ENCODE results near the gene CACNG7. TPM values are rescaled to one million over a fixed set of nuclear protein-coding genes. Genes with fewer than 3 reads are reported as not detected.
"Not testable (repeated sequence)": the region's sequence is repeated elsewhere in the genome, so short reads cannot be mapped to it uniquely, and the experiment has no call there.

The CACNG7 gene
- polyA plus RNA-seq, 3 donors, result 0.36 to 0.70 (median 0.50) TPM

DNA sequence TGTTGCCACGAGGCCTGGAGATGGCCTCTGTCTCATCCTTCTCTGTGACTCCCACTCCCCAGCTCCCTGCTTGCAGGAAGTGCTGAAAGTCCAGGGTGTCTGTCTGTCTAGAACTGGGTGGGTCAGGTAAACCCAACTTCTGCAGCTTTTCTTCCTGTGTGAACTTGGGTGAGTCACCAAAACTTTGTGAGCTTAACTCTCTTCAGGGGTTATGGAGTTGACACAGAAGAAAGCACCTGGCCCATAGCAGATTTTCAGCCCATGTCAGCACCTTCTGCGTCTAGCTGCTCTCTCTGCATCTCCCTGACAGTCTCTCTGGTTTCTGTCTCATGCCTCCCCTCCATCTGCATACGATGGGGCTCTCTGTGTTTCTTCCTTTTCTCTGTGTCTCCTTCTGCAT lies 4.2 kb upstream of the CACNG7 start:
- no peak for DNase-seq

DNA sequence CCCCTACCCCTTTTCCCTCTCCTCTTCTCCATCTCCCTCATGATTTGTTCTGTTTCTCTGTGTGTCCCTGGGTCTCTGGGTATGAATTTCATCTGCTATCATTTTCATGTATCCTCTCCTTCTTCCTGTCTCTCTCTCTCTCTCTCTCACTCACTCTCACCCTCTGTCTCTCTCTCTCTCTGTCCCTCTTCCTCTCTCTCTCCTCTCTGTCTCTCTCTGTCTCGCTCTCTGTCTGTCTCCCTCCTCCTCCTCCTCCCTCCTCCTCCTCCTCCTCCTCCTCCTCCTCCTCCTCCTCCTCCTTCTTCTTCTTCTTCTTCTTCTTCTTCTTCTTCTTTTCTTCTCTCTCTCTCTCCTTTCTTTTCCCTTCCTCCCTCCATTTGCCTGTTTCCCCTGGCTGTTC lies 3.3 kb upstream of the CACNG7 start:
- DNase-seq, result no peak

GRCh38 chr19:53906211-53907192 lies 2.6 kb upstream of the CACNG7 start:
- DNase-seq, result no peak

- DNase-seq, result no peak
Measured at GRCh38 chr19:53907193-53907581, 1.9 kb upstream of the CACNG7 start.

DNA sequence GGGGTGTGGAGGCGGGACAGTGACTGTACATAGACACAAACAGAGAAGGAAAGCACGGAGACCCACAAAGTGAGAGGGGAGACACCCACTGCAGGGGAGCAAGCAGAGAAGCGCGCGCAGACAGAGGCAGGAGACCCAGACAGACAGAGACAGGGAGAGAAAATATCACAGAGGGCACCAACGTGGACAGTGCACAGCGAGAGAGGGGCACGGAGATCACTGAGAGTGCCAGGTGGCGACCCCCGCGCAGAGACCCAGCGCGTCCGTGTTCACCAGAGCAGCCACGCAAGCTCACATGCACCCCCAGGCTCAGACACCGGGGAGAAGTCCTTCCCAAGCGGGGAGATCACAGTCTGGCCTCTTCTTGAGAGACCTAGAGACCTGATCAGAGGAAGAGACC lies 1.4 kb upstream of the CACNG7 start:
- DNase-seq, result no peak

GRCh38 chr19:53908106-53908934 lies 758 bp upstream of the CACNG7 start:
- no peak for DNase-seq

GRCh38 chr19:53909471-53910169 lies 542 bp downstream of the CACNG7 start:
- DNase-seq, result no peak

GRCh38 chr19:53910170-53910518 lies 1.1 kb downstream of the CACNG7 start:
- DNase-seq, result no peak

- DNase-seq, result no peak
Measured at GRCh38 chr19:53912653-53913052, 3.6 kb downstream of the CACNG7 start.

DNA sequence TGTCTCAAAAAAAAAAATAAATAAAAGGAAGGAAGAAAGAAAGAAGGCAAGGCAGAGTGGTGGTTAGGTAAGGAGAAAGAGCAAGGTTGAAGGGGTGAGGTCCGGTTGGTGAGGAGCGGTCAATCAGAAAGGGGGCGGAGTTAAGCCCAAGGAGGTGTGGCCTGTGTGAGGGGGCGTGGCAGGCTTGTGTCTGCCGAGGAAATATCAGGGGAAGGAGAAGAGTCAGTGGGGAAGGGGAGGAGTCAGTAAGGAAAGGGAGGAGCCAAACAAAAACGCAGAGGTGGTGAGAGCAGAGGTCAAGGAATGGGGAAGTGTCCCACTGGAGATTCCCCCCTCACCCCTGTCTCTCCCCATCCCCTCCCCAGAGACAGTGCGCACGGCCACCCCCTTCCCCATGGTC lies 5.9 kb downstream of the CACNG7 start:
- no peak for DNase-seq

DNA sequence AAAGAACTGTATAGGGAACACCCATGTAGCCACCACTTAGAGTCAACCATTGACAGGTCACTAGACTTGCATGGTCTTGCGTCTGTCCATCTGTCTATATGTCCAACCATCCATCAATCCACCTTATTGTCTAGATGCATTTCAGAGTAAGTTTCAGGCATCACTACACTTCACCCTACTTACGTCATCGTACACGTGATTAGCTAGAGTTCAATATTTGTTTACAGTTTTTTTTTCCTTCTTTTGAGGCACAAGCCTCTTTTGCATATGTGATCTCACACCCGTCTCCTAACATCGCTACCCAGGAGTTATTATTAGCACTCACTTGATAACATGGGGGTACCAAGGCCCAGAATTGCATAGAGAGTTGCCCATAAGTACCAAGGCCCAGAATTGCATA lies 6.9 kb downstream of the CACNG7 start:
- no peak for DNase-seq

DNA sequence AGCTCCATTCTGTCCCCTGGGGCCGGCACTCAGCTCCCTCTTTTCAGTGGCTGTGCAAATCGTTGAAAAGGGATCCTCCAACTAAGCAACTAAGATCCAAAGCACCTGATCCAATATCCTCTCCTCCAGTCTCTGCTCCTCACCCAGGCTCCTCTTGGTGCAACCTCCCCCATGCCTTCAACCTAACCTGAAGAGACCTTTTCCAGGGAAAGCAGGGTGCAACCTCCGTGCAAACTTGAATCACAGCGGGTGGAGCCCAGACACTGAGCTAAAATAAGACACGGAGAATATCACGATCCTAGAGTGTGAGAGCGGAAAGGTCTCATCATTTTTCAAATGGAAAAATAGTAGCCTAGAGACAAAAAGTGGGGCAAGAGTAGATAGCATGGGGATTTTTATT lies 8.3 kb downstream of the CACNG7 start:
- no peak for DNase-seq

DNA sequence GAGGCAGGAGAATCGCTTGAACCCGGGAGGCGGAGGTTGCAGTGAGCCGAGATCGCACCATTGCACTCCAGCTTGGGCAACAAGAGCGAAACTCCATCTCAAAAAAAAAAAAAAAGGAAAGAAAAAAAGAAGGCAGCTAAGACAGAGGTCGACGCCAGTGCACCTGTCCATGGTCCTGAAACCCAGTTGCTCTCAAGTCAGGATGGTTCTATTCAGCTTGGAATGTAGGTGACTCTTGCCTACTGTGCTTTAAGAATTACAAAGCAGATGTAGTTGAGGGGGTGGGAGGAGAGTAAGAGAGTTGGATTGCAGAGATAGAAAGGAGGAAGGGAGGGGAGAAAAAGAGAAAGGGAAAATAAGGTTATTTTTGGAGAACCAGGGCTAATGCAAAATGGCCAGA lies 18.7 kb downstream of the CACNG7 start:
- peak; percentile 81 for DNase-seq

GRCh38 chr19:53936029-53936428 lies 27.0 kb downstream of the CACNG7 start:
- no peak for DNase-seq

DNA sequence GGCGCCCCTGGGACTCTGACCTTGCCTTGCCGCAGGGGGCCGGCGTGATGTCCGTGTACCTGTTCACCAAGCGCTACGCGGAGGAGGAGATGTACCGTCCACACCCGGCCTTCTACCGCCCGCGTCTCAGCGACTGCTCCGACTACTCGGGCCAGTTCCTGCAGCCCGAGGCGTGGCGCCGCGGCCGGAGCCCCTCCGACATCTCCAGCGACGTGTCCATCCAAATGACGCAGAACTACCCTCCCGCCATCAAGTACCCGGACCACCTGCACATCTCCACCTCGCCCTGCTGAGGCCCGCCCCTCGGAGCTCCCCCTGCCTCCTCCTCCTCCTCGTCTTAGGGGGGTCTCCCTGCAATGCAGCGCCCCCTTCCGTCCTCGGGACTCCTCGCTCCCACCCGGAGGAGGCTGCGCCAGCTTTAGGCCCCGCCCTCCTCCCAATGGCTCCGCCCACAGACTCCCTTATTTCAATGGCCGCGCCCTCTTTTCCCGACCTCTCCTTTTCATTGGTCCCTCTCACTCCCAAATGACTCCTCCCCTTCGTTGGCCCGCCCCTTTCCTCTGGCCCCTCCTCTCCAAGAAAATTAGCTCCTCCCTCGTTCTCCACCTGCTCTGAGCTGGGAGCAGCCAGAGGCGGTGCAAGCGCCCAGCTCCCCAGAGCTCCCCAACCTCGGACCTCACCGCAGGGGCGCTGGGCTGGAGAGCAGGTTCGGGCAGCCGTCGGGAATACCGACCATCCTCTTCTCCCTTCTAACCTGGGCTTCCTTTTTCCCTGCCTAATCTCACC lies 33.1 kb downstream of the CACNG7 start:
- no peak for DNase-seq

DNA sequence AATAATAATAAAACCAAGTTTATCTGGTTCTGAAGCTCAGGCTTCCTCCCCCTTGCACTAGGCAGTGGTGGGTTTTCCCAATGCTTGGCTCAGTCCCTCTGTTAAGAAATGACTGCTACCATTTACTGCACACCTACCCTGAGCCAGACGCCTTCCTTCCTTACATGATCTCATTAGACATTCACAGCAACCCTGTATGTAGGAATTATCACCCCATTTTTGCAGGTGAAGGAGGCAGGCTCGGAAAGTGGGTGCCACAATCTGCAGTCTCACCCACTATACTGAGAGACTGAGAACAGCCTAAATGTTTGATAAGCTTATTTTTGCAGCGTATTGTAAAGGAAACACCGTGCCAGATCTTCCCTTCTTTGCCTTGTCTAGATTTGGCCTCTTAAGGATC lies 35.3 kb downstream of the CACNG7 start:
- DNase-seq, result no peak

GRCh38 chr19:53944933-53945332 lies 35.9 kb downstream of the CACNG7 start:
- DNase-seq, result no peak

DNA sequence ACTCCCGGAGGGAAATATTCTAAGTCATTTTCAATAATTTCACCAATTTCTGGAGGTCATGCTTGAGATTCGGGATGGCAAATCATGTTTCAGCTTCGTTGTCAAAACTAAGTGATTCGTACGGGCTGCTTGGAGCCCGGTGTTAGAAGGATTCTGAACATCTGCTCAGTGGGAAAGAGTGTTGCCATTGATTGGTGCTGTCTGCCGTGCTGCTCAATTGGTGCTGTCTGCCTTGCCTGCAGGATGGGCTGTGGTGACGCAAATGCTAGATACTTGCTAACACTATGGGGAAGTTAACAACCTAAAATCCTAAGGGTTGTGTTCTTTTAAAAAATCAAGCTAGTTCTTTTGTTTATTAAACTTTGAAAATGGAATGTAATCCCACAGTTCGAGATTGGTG lies 36.4 kb downstream of the CACNG7 start:
- DNase-seq, result no peak

GRCh38 chr19:53945998-53946397 lies 36.9 kb downstream of the CACNG7 start:
- DNase-seq, result no peak

DNA sequence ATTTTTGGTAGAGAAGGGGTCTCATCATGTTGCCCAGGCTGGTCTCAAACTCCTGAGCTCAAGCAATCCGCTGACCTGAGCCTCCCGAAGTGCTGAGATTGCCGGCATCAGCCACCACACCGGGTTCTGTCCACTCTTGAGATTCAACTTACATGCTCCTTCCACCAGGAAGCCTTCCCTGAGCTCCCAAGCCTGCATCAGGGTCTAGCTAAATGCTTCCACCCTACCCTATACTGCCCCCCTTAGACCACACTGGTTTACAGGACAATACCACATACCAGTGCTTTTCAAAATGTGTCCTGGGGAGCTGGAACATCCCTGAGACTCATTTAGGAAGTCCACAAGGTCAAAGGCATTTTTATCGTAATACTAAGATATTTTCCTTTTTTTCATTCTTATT lies 38.5 kb downstream of the CACNG7 start:
- no peak for DNase-seq

DNA sequence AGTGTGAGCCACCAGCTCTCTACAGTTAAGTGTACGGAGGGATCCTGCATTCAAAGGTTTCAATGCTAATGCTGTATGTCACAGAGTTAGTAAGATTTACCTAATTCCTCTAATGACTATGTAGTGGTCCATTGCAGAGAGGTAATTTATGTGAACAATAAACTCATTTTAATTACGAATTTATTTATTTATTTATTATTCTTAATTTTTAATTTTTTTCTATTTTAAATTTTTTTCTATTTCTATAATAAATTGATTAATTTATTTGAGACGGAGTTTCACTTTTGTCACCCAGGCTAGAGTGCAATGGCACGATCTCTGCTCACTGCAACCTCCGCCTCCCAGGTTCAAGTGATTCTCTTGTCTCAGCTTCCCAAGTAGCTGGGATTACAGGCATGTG lies 39.5 kb downstream of the CACNG7 start:
- not testable (repeated sequence) for DNase-seq

DNA sequence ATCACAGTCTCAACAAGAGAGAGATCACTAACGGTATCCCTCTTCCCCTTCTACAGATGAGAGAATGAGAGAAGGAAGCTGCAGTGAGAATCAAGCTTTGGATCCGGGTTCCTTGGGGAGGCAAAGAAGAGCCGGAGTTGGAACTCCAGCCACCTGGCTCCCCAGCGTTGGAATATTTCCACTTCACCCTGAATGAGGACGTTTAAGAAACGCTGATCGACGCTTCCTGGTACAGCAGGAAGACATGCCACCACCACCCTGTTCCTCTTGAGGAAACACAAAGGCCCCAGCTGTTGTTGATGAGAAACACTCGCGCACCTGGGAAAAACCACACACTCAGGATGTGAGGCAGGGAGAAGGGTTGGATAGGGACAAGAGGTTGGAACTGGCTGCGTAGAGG lies 42.4 kb downstream of the CACNG7 start:
- DNase-seq, result no peak
